ENCODE results near the gene LAMA2. TPM values are rescaled to one million over a fixed set of nuclear protein-coding genes. Genes with fewer than 3 reads are reported as not detected.

The LAMA2 gene
- total and polyA plus RNA-seq, 2 donors (not counting 3 experiments of a cell fraction or from before 2014, with no cell fraction given) = 0.51 to 0.75 TPM

DNA sequence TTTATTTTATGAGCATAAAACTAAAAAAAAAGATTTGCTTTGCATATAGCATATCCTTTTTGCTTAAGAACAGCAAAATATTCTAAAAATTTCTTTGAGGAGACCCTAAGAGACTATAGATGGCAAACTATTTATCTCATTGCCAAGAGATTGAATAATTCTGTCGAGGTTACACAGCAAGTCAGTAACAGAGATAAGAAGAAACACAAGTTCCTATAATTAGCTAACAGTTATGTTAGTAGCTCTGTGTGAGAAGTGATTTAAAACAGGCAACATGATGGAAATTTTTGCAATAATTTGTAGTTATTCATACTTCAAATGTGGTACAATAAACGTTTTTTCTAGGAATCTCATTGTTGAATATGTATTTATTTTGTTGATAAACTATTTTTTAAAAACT lies 9.1 kb downstream of the LAMA2 start:
- H3K9me1 ChIP-seq (replicated peaks; ENCODE audit: control insufficient read depth, extremely low read depth, insufficient read depth, low read length) = no peaks in the 10 kb centered on the region
- CTCF ChIA-PET = no interaction called here
- no peaks in the 10 kb centered on the region for H3K4me1 ChIP-seq (ENCODE audit: control insufficient read depth, extremely low read depth, insufficient read depth, low read length)
- no peak for TF ChIP-seq MYC (IDR thresholded peaks at IDR 0.05; ENCODE audit: low read depth, low read length)
- TF ChIP-seq, protein P1, sequence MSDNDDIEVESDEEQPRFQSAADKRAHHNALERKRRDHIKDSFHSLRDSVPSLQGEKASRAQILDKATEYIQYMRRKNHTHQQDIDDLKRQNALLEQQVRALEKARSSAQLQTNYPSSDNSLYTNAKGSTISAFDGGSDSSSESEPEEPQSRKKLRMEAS (IDR thresholded peaks at IDR 0.05; ENCODE audit: insufficient read depth, insufficient read length) = no peak
- no peak for TF ChIP-seq FOS (IDR thresholded peaks at IDR 0.05; ENCODE audit: borderline replicate concordance, insufficient read depth, low read length)
- no peak for TF ChIP-seq GATA2 (IDR thresholded peaks at IDR 0.05; ENCODE audit: insufficient read depth, insufficient read length, low read depth, low read length)
- TF ChIP-seq POLR2A (IDR thresholded peaks at IDR 0.05; ENCODE audit: low read depth, low read length) = no peak
- TF ChIP-seq CTCF (IDR thresholded peaks at IDR 0.05; ENCODE audit: extremely low read depth in 1 of 2, insufficient read depth in 1 of 2, low read depth in 1 of 2, low read length in 2 of 2) = no peak
- TF ChIP-seq EZH2 (IDR thresholded peaks at IDR 0.05; ENCODE audit: borderline replicate concordance, low read depth, low read length, severe bottlenecking) = no peak
- TF ChIP-seq JUN (IDR thresholded peaks at IDR 0.05; ENCODE audit: borderline replicate concordance, insufficient read depth, insufficient read length, low read depth) = no peak
- no peak overlapping the region for H3K27ac ChIP-seq (ENCODE audit: insufficient read depth, low read depth, low read length)
- H3K9me3 ChIP-seq (replicated peaks; ENCODE audit: control insufficient read depth, insufficient read depth, low read length) = no peaks in the 10 kb centered on the region
- no peaks in the 10 kb centered on the region for H3K36me3 ChIP-seq (ENCODE audit: control insufficient read depth in 2 of 2, extremely low read depth in 1 of 2, insufficient read depth in 2 of 2, low read length in 2 of 2)
- peaks cover 0 to 8% of the 10 kb centered on the region in 2 experiments for H3K27me3 ChIP-seq (ENCODE audit: control insufficient read depth in 2 of 2, insufficient read depth in 2 of 2, low read length in 2 of 2)
- H3K4me3 ChIP-seq (replicated peaks in 1 of 3; ENCODE audit: insufficient read depth in 1 of 3, low read depth in 1 of 3, low read length in 3 of 3) = no peak overlapping the region
- no peaks in the 10 kb centered on the region for H4K20me1 ChIP-seq (replicated peaks; ENCODE audit: control insufficient read depth, extremely low read depth, insufficient read depth, low read length)
- no peak overlapping the region for H3K4me2 ChIP-seq (ENCODE audit: insufficient read depth, low read length)
- no peak overlapping the region for H2AFZ ChIP-seq (ENCODE audit: low read depth, low read length)
- no peak overlapping the region for H3K9ac ChIP-seq (replicated peaks; ENCODE audit: extremely low read depth, insufficient read depth, low read length)
- DNase-seq (ENCODE audit: low read depth, low spot score) (no peak), FAIRE-seq (no peak)
- intact Hi-C loops (cut with micrococcal nuclease) = no loop called here
- dilution Hi-C loops (cut with MboI; ENCODE audit: extremely low pct_ligation_motif_present, low sequenced_read_pairs) = no loop called here
- POLR2A ChIA-PET = no interaction called here
- no TSS peak for BruUV-seq (replicated peaks)
- H3K79me2 ChIP-seq (ENCODE audit: control insufficient read depth, insufficient read depth, low read length) = no peaks in the 10 kb centered on the region

Measured in endothelial cell of umbilical vein (primary cell).